ENCODE measurements around the gene RGS21.
"Not testable (repeated sequence)": the region's sequence is repeated elsewhere in the genome, so short reads cannot be mapped to it uniquely, and the experiment has no call there.

RGS21 gene

GRCh38 chr1:192316942-192317450 is at the start of gene RGS21:
Gene RGS21 (plus strand): TSS chr1:192316992. CDS start chr1:192343037, 26,045 bp downstream.
- no peak for DNase-seq (ENCODE audit: low read depth)

- DNase-seq (ENCODE audit: low read depth), result no peak
Observed at GRCh38 chr1:192268468-192269052, 48.2 kb upstream of the RGS21 start.

GRCh38 chr1:192270398-192270797 is 46.4 kb upstream of the RGS21 start:
- DNase-seq (ENCODE audit: low read depth), result no peak

- no peak for DNase-seq (ENCODE audit: low read depth)
Observed at GRCh38 chr1:192272732-192273131, 44.1 kb upstream of the RGS21 start.

GRCh38 chr1:192274588-192274987 is 42.2 kb upstream of the RGS21 start:
- DNase-seq (ENCODE audit: low read depth), result no peak

- DNase-seq (ENCODE audit: low read depth), result no peak
Observed at GRCh38 chr1:192277635-192278034, 39.2 kb upstream of the RGS21 start.

GRCh38 chr1:192284927-192285326 is 31.9 kb upstream of the RGS21 start:
- DNase-seq (ENCODE audit: low read depth), result no peak

- no peak for DNase-seq (ENCODE audit: low read depth)
Observed at GRCh38 chr1:192303029-192303428, 13.8 kb upstream of the RGS21 start.

GRCh38 chr1:192308314-192308713 is 8.5 kb upstream of the RGS21 start:
- not testable (repeated sequence) for DNase-seq (ENCODE audit: low read depth)

- DNase-seq (ENCODE audit: low read depth), result no peak
Observed at GRCh38 chr1:192311281-192311680, 5.5 kb upstream of the RGS21 start.

GRCh38 chr1:192327997-192328396 is 11.2 kb downstream of the RGS21 start:
- no peak for DNase-seq (ENCODE audit: low read depth)

- no peak for DNase-seq (ENCODE audit: low read depth)
Observed at GRCh38 chr1:192342842-192343241, 26.1 kb downstream of the RGS21 start.

- DNase-seq (ENCODE audit: low read depth), result no peak
Observed at GRCh38 chr1:192343344-192343743, 26.6 kb downstream of the RGS21 start.

GRCh38 chr1:192349314-192349713 is 32.5 kb downstream of the RGS21 start:
- DNase-seq (ENCODE audit: low read depth), result no peak

- DNase-seq (ENCODE audit: low read depth), result no peak
Observed at GRCh38 chr1:192350356-192350755, 33.6 kb downstream of the RGS21 start.

- DNase-seq (ENCODE audit: low read depth), result no peak
Observed at GRCh38 chr1:192351550-192351949, 34.8 kb downstream of the RGS21 start.

- no peak for DNase-seq (ENCODE audit: low read depth)
Observed at GRCh38 chr1:192357924-192358323, 41.1 kb downstream of the RGS21 start.

- no peak for DNase-seq (ENCODE audit: low read depth)
Observed at GRCh38 chr1:192358402-192358801, 41.6 kb downstream of the RGS21 start.

GRCh38 chr1:192358822-192359221 is 42.0 kb downstream of the RGS21 start:
- no peak for DNase-seq (ENCODE audit: low read depth)

- no peak for DNase-seq (ENCODE audit: low read depth)
Observed at GRCh38 chr1:192363177-192363576, 46.4 kb downstream of the RGS21 start.

- DNase-seq (ENCODE audit: low read depth), result no peak
Observed at GRCh38 chr1:192367436-192367835, 50.6 kb downstream of the RGS21 start.

- no peak for DNase-seq (ENCODE audit: low read depth)
Observed at GRCh38 chr1:192375306-192375705, 58.5 kb downstream of the RGS21 start.

GRCh38 chr1:192376374-192376773 is 59.6 kb downstream of the RGS21 start:
- no peak for DNase-seq (ENCODE audit: low read depth)

GRCh38 chr1:192378276-192378675 is 61.5 kb downstream of the RGS21 start:
- DNase-seq (ENCODE audit: low read depth), result no peak
